HG03045 (cell line): ENCODE data around the gene FER.
"Not testable (repeated sequence)": the region's sequence is repeated elsewhere in the genome, so short reads cannot be mapped to it uniquely, and the experiment has no call there.

Experiments used
- ATAC-seq: cut with Tn5 transposase; IDR thresholded peaks from one replicate; pipeline ENCODE4 v1.9.1; 2021; ENCODE audit warnings: mild to moderate bottlenecking, moderate library complexity; ENCODE audit not compliant: unreplicated experiment

FER gene

GRCh38 chr5:108797986-108798385 is 50.3 kb downstream of the FER start:
- no peak for ATAC-seq

- ATAC-seq = no peak
Observed at GRCh38 chr5:108798513-108799265, 51.0 kb downstream of the FER start.

GRCh38 chr5:108801301-108801700 is 53.6 kb downstream of the FER start:
- ATAC-seq = no peak

- no peak for ATAC-seq
Observed at GRCh38 chr5:108801776-108802175, 54.1 kb downstream of the FER start.

- no peak for ATAC-seq
Observed at GRCh38 chr5:108810717-108811116, 63.0 kb downstream of the FER start.

- ATAC-seq = no peak
Observed at GRCh38 chr5:108813673-108814072, 66.0 kb downstream of the FER start.

GRCh38 chr5:108814551-108814950 is 66.9 kb downstream of the FER start:
- ATAC-seq = no peak

- ATAC-seq = peak; percentile 97
Observed at GRCh38 chr5:108818613-108819272, 71.0 kb downstream of the FER start.

GRCh38 chr5:108820983-108821382 is 73.3 kb downstream of the FER start:
- no peak for ATAC-seq

GRCh38 chr5:108822211-108822947 is 74.7 kb downstream of the FER start:
- ATAC-seq = no peak

GRCh38 chr5:108827131-108827530 is 79.4 kb downstream of the FER start:
- no peak for ATAC-seq

- ATAC-seq = no peak
Observed at GRCh38 chr5:108830705-108831276, 83.1 kb downstream of the FER start.

- ATAC-seq = no peak
Observed at GRCh38 chr5:108836492-108836891, 88.8 kb downstream of the FER start.

GRCh38 chr5:108842260-108842941 is 94.7 kb downstream of the FER start:
- not testable (repeated sequence) for ATAC-seq

- ATAC-seq = not testable (repeated sequence)
Observed at GRCh38 chr5:108851129-108851528, 103.4 kb downstream of the FER start.

- no peak for ATAC-seq
Observed at GRCh38 chr5:108857905-108858304, 110.2 kb downstream of the FER start.

GRCh38 chr5:108858959-108859358 is 111.3 kb downstream of the FER start:
- ATAC-seq = peak; percentile 90

GRCh38 chr5:108862211-108862610 is 114.5 kb downstream of the FER start:
- ATAC-seq = no peak

GRCh38 chr5:108866097-108866496 is 118.4 kb downstream of the FER start:
- not testable (repeated sequence) for ATAC-seq

GRCh38 chr5:108867656-108868055 is 120.0 kb downstream of the FER start:
- no peak for ATAC-seq

GRCh38 chr5:108869066-108869465 is 121.4 kb downstream of the FER start:
- ATAC-seq = no peak
